GM10266 (cell line): ENCODE data around the gene ACSF2.

ENCODE experiments used
- DNase-seq: peaks from one replicate; pipeline ENCODE4 v3.0.0; 2012; ENCODE audit errors: extremely low spot score
- CTCF ChIP-seq: IDR thresholded peaks from 2 replicates; pipeline ENCODE4 v1.5.1; 2012; ENCODE audit warnings: mild to moderate bottlenecking, low read depth; ENCODE audit not compliant: control insufficient read depth, insufficient read depth; ENCODE audit errors: missing control alignments

Gene ACSF2

GRCh38 chr17:50386510-50386909 lies 39.5 kb upstream of the ACSF2 start:
- DNase-seq = no peak
- TF ChIP-seq CTCF = no peak

- no peak for DNase-seq
- TF ChIP-seq CTCF = no peak
Observed at GRCh38 chr17:50388728-50389127, 37.3 kb upstream of the ACSF2 start.

DNA sequence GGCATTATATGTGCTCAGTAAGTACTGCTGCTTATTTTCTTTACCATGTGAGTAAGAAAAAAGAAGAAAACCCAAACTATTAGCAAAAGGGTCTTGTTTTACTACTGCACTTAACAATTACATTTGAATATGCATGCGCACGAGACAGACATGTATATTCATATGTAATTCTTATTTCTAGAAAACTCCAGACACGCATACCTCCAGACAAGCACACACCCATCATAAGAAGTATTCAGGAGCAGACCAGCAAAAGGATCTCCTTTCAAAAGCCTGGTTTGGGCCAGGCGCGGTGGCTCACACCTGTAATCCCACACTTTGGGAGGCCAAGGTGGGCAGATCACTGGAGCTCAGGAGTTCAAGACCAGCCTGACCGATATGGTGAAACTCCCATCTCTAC lies 36.5 kb upstream of the ACSF2 start:
- no peak for TF ChIP-seq CTCF
- DNase-seq = no peak

DNA sequence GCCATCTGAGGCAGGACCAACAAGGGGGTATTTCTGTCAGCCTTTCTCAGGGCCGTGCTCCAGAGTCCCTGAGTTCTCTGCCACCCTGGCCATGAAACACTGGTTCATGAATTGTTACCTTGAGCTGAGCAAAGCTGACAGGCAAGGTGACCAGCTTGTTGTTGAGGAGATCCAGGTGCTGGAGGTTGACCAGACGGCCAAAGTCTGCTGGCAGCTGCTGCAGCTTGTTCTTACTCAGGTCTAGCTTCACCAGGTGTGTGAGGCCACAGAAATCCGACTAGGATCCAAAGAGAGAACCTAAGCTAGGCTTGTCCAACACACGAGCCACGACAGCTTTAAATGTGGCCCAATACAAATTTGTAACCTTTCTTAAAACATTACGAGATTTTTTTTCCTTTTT lies 33.4 kb upstream of the ACSF2 start:
- DNase-seq = no peak
- TF ChIP-seq CTCF = no peak

- DNase-seq = no peak
- TF ChIP-seq CTCF = no peak
Observed at GRCh38 chr17:50393700-50394099, 32.3 kb upstream of the ACSF2 start.

GRCh38 chr17:50394711-50395110 lies 31.3 kb upstream of the ACSF2 start:
- TF ChIP-seq CTCF = no peak

DNA sequence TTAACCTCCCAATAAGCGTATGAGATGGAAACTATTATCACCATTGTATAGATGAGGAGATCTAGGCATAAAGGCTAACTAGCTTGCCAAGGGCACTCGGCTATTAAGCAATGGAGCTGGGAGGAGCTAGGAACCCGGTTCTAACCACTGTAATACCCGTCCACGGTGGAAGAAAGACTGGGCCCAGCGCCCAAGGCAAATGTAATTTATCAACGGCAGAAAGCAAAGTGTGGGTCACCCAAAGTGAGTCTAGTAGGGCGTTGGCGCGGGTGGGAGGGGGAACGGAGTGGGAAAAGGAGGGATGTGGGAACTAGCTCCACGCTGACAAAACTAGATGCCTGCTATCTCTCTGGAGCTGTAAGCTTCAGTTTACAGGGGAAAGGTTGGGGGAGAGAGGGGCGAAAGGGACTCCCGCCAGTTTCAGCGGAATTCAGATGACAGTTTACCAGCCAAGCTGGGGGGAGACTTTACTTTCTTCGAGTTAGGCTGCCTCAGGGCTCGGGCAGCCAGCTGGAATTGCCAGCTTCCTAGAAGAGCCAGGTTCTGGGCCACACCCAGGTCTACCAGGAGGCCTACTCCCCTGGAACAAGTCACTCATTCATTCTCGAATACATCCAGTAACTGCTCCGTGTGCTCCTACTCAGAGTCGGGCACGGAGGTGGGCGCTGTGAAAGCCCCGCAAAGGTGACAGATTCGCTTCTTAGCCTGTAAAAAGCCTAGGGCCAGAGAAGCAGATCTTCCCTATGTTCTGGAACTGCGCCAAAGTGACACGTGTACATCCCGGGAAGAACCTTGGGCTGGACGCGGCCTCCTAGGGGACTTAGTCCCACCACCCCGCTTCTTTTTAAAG lies 29.5 kb upstream of the ACSF2 start:
- no peak for DNase-seq
- no peak for TF ChIP-seq CTCF

More at GRCh38 chr17:50394711-50395110, 31.3 kb upstream of the ACSF2 start:
- no peak for DNase-seq
